Activated naive CD4-positive, alpha-beta T cell treated with anti-CD3 and anti-CD28 coated beads, Interleukin-2, amount 50 U/mL, for 72 hours (primary cell): ENCODE results near the gene PNMA3. TPM values are rescaled to one million over a fixed set of nuclear protein-coding genes. Genes with fewer than 3 reads are reported as not detected.

Experiments
- total RNA-seq, 2 donors: library from RNA; stranded (reverse); gene quantifications; one replicate each; pipeline ENCODE4 v1.2.3, GENCODE V29; 2022

Gene PNMA3
- total RNA-seq, 2 donors from 2014 or later = 0.32 to 3.3 TPM

Other genes with a start within 250 kb of the PNMA3 start
- gene CETN2, start 225.7 kb upstream of the PNMA3 start, total RNA-seq = 1 to 10 TPM; 7.4 to 9.4 TPM
- 10 to 100 TPM; 11.7 to 18.0 TPM for gene NSDHL, start 225.4 kb upstream of the PNMA3 start, total RNA-seq
- 1 to 10 TPM; 2.0 to 2.3 TPM for gene ZNF185, start 158.4 kb upstream of the PNMA3 start, total RNA-seq
- not detected for gene PNMA5, start 62.4 kb upstream of the PNMA3 start, total RNA-seq
- under 1 TPM; 0.16 to 0.84 TPM for gene PNMA6A, start 16.0 kb downstream of the PNMA3 start, total RNA-seq
- not detected for gene MAGEA1, start 122.8 kb downstream of the PNMA3 start, total RNA-seq